PFSK-1 (cell line): ENCODE results near the gene MICAL1.

Experiments used
- POLR2AphosphoS5 ChIP-seq: IDR thresholded peaks from 2 replicates; pipeline ENCODE4 v1.6.1; 2012; ENCODE audit warnings: low read depth, mild to moderate bottlenecking, control low read depth, low read length, moderate library complexity
- SIN3A ChIP-seq: IDR thresholded peaks from 2 replicates; pipeline ENCODE4 v1.6.1; 2012; ENCODE audit warnings: mild to moderate bottlenecking, low read length, moderate library complexity, borderline replicate concordance; ENCODE audit not compliant: insufficient read depth
- TAF1 ChIP-seq: IDR thresholded peaks from 2 replicates; pipeline ENCODE4 v1.6.1; 2012; ENCODE audit warnings: low read length, control low read depth, borderline replicate concordance; ENCODE audit not compliant: insufficient read depth
- TF ChIP-seq, protein P1 (sequence below), 2 experiments: IDR thresholded peaks; 2 replicates each; pipeline versions ENCODE4 v1.6.1 to v1.8.0; 2011 to 2012; ENCODE audit warnings: low read depth in 2 of 2, low read length in 2 of 2, control low read depth in 1 of 2, inconsistent platforms in 1 of 2, mild to moderate bottlenecking in 1 of 2, moderate library complexity in 1 of 2; ENCODE audit not compliant: insufficient read depth in 1 of 2

DNA sequence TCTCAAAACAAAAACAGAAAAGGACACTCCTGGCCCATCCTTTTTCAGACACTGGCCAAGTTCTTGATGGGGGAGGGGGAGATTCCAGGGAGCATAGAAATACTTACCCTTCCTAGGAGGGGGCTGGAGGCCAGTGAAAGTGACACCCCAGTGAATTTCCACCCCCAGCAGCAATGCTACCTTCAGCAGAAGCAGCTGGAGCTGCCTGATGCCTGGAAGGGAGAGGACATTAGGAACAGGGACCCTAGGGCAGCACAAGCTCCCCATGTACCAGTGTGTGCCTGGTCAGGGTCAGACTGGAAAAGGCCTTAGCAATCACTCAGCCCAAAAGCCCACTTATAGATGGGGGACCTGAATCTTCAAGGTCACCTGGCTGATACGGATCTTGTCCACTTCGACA, 2.4 kb downstream of the MICAL1 start:
- TF ChIP-seq TAF1, result no peak
- no peak for TF ChIP-seq POLR2AphosphoS5
- TF ChIP-seq, protein P1, sequence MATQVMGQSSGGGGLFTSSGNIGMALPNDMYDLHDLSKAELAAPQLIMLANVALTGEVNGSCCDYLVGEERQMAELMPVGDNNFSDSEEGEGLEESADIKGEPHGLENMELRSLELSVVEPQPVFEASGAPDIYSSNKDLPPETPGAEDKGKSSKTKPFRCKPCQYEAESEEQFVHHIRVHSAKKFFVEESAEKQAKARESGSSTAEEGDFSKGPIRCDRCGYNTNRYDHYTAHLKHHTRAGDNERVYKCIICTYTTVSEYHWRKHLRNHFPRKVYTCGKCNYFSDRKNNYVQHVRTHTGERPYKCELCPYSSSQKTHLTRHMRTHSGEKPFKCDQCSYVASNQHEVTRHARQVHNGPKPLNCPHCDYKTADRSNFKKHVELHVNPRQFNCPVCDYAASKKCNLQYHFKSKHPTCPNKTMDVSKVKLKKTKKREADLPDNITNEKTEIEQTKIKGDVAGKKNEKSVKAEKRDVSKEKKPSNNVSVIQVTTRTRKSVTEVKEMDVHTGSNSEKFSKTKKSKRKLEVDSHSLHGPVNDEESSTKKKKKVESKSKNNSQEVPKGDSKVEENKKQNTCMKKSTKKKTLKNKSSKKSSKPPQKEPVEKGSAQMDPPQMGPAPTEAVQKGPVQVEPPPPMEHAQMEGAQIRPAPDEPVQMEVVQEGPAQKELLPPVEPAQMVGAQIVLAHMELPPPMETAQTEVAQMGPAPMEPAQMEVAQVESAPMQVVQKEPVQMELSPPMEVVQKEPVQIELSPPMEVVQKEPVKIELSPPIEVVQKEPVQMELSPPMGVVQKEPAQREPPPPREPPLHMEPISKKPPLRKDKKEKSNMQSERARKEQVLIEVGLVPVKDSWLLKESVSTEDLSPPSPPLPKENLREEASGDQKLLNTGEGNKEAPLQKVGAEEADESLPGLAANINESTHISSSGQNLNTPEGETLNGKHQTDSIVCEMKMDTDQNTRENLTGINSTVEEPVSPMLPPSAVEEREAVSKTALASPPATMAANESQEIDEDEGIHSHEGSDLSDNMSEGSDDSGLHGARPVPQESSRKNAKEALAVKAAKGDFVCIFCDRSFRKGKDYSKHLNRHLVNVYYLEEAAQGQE (IDR thresholded peaks at IDR 0.05; ENCODE audit: insufficient read depth in 1 of 2, low read depth in 2 of 2, low read length in 2 of 2), result no peak
- no peak for TF ChIP-seq SIN3A
